ENCODE measurements around the gene YIF1A.
A peak's percentile ranks its signal among the peaks of the same experiment; 100 is the strongest.
"Not testable (repeated sequence)": the region's sequence is repeated elsewhere in the genome, so short reads cannot be mapped to it uniquely, and the experiment has no call there.

YIF1A gene

DNA sequence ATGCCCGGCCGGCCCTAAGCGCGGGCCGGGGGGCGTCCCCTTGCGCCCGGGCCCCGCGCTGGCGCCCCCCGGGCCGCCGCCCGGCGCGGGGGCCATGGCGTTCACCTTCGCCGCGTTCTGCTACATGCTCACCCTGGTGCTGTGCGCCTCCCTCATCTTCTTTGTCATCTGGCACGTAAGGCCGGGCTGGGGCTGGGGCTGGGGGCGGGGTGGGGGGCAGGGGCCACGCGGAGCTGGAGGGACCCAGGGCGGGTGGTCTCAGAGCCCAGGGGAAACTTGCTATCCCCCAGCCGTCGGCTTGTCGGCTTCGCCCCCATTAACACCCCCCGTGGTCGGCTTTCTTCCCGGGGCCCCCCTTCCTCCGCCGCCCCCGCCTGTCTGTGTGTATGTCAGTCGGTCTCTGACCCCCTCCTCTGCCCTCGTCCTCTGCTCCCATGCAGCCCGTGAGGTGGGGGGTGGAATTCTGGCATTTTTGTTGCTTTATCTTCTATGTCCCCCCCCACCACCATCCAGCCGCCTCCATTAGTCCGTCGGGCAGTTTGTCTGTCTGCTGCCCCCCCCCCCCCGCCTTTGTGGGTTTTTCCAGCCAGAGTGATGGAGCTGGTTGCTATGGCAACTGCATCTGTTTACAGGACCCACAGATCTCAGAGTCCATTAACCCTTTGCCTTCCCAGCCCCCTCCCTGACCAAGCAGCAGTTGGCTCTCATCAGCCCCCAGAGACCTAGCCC is 10.4 kb downstream of the YIF1A start:
- H3K4me3 ChIP-seq (ENCODE audit: insufficient read depth, low read depth, low read length, poor library complexity, severe bottlenecking) = no peak overlapping the region
- H3K36me3 ChIP-seq (ENCODE audit: control insufficient read depth, insufficient read depth, low read length) = peaks cover 22% of the 10 kb centered on the region
- H3K27ac ChIP-seq (ENCODE audit: insufficient read depth, low read length, poor library complexity, severe bottlenecking) = no peak overlapping the region
- no peak for DNase-seq
- no peaks in the 10 kb centered on the region for H3K27me3 ChIP-seq (replicated peaks; ENCODE audit: control insufficient read depth, insufficient read depth, low read length, poor library complexity, severe bottlenecking)
- peaks cover 28% of the 10 kb centered on the region for H3K4me1 ChIP-seq (ENCODE audit: control insufficient read depth, insufficient read depth, low read length, poor library complexity, severe bottlenecking)
- no peaks in the 10 kb centered on the region for H3K9me3 ChIP-seq (ENCODE audit: control insufficient read depth, low read length)

DNA sequence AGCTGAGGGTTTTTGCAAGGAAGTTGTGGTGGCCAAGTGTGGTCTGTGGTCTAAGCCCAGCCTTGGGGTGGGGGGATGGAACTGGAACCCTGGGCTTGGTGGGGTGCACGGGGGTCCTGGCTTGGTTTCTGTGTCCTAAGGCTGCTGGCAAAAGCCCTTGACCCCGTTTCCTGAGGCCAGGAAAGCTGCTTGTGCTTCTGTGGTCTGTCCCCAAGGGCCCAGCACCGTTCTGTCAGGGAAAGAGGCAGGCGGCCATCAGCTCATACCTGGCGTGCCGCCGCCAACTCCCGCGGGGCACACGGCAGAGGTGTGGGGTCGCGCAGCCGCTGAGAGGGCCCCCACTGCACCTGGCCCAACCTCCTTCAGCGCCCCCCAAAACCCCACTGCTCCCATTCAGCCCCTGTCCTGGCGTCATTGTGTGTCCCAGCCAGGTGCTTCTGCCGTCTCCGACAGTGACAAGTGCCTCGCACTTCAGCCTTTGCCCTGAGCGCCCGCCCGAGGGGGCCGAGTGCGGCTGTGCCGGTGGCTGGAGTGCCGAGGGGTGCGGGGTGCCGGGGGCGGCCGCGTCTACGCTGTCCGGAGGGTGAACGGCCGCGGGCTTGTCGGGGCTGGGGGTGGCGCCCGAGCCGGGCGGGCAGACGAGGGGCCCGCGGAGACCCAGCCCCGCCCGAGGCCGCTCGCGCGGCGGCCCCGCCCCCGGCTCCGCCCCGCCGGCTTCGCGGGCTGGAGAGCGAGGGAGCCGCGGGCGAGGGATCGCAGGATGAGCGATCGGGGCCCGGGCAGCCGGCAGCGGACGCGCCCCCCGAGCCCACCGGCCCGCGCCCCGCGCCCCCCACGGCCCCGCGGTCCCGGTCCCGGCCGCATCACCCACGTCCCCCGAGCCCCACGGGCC is 11.2 kb downstream of the YIF1A start, which contains the start of gene CNIH2:
CNIH2 (plus strand) TSS at position 705 of the 892 bp plus-strand sequence. CDS start 282 bp downstream, outside the sequence.
- DNase-seq = peak; percentile 27 to 50 (median 35)
- no peaks in the 10 kb centered on the region for H3K9me3 ChIP-seq (ENCODE audit: control insufficient read depth, low read length)
- H3K36me3 ChIP-seq (ENCODE audit: control insufficient read depth, insufficient read depth, low read length) = peaks cover 30% of the 10 kb centered on the region
- peak within 1 kb of the TSS; percentile 42 for H3K4me3 ChIP-seq (ENCODE audit: insufficient read depth, low read depth, low read length, poor library complexity, severe bottlenecking)
- peaks cover 24% of the 10 kb centered on the region for H3K4me1 ChIP-seq (ENCODE audit: control insufficient read depth, insufficient read depth, low read length, poor library complexity, severe bottlenecking)
- no peaks in the 10 kb centered on the region for H3K27me3 ChIP-seq (replicated peaks; ENCODE audit: control insufficient read depth, insufficient read depth, low read length, poor library complexity, severe bottlenecking)
- H3K27ac ChIP-seq (ENCODE audit: insufficient read depth, low read length, poor library complexity, severe bottlenecking) = peak within 1 kb of the TSS; percentile 67

DNA sequence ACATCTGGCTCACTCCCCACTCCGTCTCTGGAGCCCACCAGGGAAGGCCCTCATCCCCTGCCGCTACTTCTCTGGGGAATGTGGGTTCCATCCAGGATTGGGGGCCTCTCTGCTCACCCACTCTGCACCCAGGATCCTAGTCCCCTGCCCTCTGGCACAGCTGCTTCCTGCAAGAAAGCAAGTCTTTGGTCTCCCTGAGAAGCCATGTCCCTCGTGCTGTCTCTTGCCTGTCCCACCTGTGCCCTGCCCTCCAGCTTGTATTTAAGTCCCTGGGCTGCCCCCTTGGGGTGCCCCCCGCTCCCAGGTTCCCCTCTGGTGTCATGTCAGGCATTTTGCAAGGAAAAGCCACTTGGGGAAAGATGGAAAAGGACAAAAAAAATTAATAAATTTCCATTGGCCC is 11.9 kb downstream of the YIF1A start:
- H3K27ac ChIP-seq (ENCODE audit: insufficient read depth, low read length, poor library complexity, severe bottlenecking); H3K4me3 ChIP-seq (ENCODE audit: insufficient read depth, low read depth, low read length, poor library complexity, severe bottlenecking); DNase-seq; H3K9me3 ChIP-seq (ENCODE audit: control insufficient read depth, low read length); H3K27me3 ChIP-seq (replicated peaks; ENCODE audit: control insufficient read depth, insufficient read depth, low read length, poor library complexity, severe bottlenecking): not testable (repeated sequence)
- Histone ChIP-seq H3K4me1 (ENCODE audit: control insufficient read depth, insufficient read depth, low read length, poor library complexity, severe bottlenecking) (peaks cover 19% of the 10 kb centered on the region), H3K36me3 (ENCODE audit: control insufficient read depth, insufficient read depth, low read length) (peaks cover 36% of the 10 kb centered on the region)

DNA sequence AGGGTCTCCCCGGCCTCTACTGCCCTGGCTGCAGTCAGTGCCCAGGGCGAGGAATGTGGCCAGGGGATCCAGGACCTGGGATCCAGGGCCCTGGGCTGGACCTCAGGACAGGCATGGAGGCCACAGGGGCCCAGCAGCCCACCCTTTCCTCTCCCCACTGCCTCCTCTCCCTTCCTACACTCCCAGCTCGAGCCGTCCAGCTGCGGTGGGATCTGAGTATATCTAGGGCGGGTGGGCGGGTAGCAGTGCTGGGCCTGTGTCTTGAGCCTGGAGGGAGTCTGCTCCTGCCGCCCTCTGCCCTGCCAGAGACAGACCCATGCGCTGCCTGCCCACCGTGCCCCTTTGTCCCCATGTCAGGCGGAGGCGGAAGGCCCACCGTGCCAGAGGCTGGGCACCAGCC is 12.3 kb downstream of the YIF1A start:
- H3K9me3 ChIP-seq (ENCODE audit: control insufficient read depth, low read length); H3K27me3 ChIP-seq (replicated peaks; ENCODE audit: control insufficient read depth, insufficient read depth, low read length, poor library complexity, severe bottlenecking); H3K27ac ChIP-seq (ENCODE audit: insufficient read depth, low read length, poor library complexity, severe bottlenecking); DNase-seq; H3K4me3 ChIP-seq (ENCODE audit: insufficient read depth, low read depth, low read length, poor library complexity, severe bottlenecking): not testable (repeated sequence)
- Histone ChIP-seq H3K36me3 (ENCODE audit: control insufficient read depth, insufficient read depth, low read length) (peaks cover 41% of the 10 kb centered on the region), H3K4me1 (ENCODE audit: control insufficient read depth, insufficient read depth, low read length, poor library complexity, severe bottlenecking) (peaks cover 16% of the 10 kb centered on the region)

DNA sequence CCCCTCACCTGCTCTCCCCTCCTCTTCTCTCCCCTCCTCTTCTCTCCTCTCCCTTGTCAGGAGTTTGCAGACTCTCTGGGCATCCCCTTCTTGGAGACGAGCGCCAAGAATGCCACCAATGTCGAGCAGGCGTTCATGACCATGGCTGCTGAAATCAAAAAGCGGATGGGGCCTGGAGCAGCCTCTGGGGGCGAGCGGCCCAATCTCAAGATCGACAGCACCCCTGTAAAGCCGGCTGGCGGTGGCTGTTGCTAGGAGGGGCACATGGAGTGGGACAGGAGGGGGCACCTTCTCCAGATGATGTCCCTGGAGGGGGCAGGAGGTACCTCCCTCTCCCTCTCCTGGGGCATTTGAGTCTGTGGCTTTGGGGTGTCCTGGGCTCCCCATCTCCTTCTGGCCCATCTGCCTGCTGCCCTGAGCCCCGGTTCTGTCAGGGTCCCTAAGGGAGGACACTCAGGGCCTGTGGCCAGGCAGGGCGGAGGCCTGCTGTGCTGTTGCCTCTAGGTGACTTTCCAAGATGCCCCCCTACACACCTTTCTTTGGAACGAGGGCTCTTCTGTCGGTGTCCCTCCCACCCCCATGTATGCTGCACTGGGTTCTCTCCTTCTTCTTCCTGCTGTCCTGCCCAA is 12.8 kb downstream of the YIF1A start:
- Histone ChIP-seq H3K36me3 (ENCODE audit: control insufficient read depth, insufficient read depth, low read length) (peaks cover 41% of the 10 kb centered on the region), H3K27me3 (replicated peaks; ENCODE audit: control insufficient read depth, insufficient read depth, low read length, poor library complexity, severe bottlenecking) (no peaks in the 10 kb centered on the region), H3K4me3 (ENCODE audit: insufficient read depth, low read depth, low read length, poor library complexity, severe bottlenecking) (no peak overlapping the region), H3K27ac (ENCODE audit: insufficient read depth, low read length, poor library complexity, severe bottlenecking) (no peak overlapping the region), H3K4me1 (ENCODE audit: control insufficient read depth, insufficient read depth, low read length, poor library complexity, severe bottlenecking) (peaks cover 16% of the 10 kb centered on the region), H3K9me3 (ENCODE audit: control insufficient read depth, low read length) (no peaks in the 10 kb centered on the region)
- no peak for DNase-seq

DNA sequence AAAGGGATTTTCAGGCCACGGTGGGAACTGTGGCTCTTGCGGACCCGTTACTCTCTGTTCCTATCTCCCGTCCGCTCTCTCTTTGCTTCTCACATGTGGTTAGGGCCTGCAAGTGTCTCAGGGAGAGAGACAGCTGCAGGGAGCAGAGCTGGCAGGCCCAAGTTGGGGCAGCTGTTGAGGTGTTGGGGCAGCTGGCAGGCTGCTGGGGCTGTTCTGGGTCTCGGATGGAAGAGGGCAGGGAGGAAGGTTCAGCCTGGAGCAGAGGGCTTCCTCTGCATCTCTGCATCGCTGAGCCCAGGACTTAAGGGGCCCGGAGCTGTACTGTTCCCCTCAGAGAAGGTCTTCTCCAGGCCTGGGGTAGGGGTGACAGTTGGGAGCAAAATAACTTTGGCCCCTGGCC is 13.5 kb downstream of the YIF1A start:
- H3K36me3 ChIP-seq (ENCODE audit: control insufficient read depth, insufficient read depth, low read length) = peaks cover 41% of the 10 kb centered on the region
- DNase-seq = no peak
- no peak overlapping the region for H3K4me3 ChIP-seq (ENCODE audit: insufficient read depth, low read depth, low read length, poor library complexity, severe bottlenecking)
- H3K4me1 ChIP-seq (ENCODE audit: control insufficient read depth, insufficient read depth, low read length, poor library complexity, severe bottlenecking) = peaks cover 16% of the 10 kb centered on the region
- H3K27me3 ChIP-seq (replicated peaks; ENCODE audit: control insufficient read depth, insufficient read depth, low read length, poor library complexity, severe bottlenecking) = no peaks in the 10 kb centered on the region
- H3K9me3 ChIP-seq (ENCODE audit: control insufficient read depth, low read length) = no peaks in the 10 kb centered on the region
- no peak overlapping the region for H3K27ac ChIP-seq (ENCODE audit: insufficient read depth, low read length, poor library complexity, severe bottlenecking)

DNA sequence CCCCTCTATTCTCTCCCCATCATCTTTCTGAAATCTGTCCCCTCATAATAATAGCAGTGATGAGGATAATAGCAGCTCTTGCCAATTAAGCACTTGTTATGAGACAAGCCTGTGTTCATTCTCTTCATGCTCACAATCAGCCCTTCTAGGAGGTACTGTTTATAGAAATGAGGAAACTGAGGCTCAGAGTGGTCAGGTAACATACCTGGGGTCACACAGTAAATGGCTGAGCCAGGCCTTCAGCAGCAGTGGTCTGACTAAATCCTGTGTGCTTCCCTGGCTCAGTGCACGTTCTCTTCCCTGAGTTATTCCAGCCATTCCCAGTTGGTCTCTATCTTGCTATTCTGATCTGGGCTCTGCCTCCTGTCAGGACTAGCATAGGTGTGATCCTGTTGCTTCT is 14.7 kb downstream of the YIF1A start:
- Histone ChIP-seq H3K27me3 (replicated peaks; ENCODE audit: control insufficient read depth, insufficient read depth, low read length, poor library complexity, severe bottlenecking) (no peaks in the 10 kb centered on the region), H3K36me3 (ENCODE audit: control insufficient read depth, insufficient read depth, low read length) (peaks cover 41% of the 10 kb centered on the region), H3K9me3 (ENCODE audit: control insufficient read depth, low read length) (no peaks in the 10 kb centered on the region), H3K27ac (ENCODE audit: insufficient read depth, low read length, poor library complexity, severe bottlenecking) (no peak overlapping the region), H3K4me1 (ENCODE audit: control insufficient read depth, insufficient read depth, low read length, poor library complexity, severe bottlenecking) (peaks cover 24% of the 10 kb centered on the region), H3K4me3 (ENCODE audit: insufficient read depth, low read depth, low read length, poor library complexity, severe bottlenecking) (no peak overlapping the region)
- DNase-seq = no peak

DNA sequence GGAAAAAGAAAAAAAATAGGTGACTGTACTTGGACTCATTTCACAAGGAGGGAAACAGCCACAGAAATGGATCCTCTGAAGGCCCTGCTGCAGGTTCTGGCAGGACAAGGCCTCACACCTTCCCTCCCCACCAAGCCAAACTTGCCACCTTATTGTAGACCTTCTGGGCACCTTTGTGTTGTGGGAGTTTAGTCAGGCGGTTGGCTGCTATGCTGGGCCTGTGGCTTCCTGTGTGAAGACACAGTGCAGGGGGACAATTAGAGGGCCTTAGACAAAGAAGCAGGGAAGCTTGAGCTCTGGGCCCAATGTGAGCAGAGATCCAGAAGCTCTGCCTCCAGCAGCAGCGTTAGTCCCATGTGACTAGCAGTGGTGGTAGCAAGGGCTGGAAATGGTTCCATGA is 16.3 kb downstream of the YIF1A start:
- Histone ChIP-seq H3K36me3 (ENCODE audit: control insufficient read depth, insufficient read depth, low read length) (peaks cover 41% of the 10 kb centered on the region), H3K27me3 (replicated peaks; ENCODE audit: control insufficient read depth, insufficient read depth, low read length, poor library complexity, severe bottlenecking) (no peaks in the 10 kb centered on the region), H3K4me1 (ENCODE audit: control insufficient read depth, insufficient read depth, low read length, poor library complexity, severe bottlenecking) (peaks cover 18% of the 10 kb centered on the region), H3K9me3 (ENCODE audit: control insufficient read depth, low read length) (no peaks in the 10 kb centered on the region), H3K4me3 (ENCODE audit: insufficient read depth, low read depth, low read length, poor library complexity, severe bottlenecking) (no peak overlapping the region), H3K27ac (ENCODE audit: insufficient read depth, low read length, poor library complexity, severe bottlenecking) (no peak overlapping the region)
- no peak for DNase-seq

DNA sequence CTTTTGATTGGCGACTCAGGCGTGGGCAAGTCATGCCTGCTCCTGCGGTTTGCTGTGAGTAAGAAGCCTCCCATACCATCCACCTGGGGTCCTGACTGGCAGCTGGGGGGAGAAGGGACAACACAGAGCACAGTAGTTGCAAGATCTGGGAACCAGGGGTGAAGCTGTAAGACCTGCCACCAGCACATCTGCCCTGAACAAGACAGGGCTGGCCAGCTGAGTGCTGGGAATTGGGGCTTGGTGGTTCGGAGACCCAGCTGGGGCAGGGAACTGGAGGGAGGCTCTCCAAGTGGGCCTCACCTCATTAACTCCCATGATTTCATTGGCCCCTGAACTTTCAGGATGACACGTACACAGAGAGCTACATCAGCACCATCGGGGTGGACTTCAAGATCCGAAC is 17.1 kb downstream of the YIF1A start:
- peaks cover 20% of the 10 kb centered on the region for H3K4me1 ChIP-seq (ENCODE audit: control insufficient read depth, insufficient read depth, low read length, poor library complexity, severe bottlenecking)
- no peak overlapping the region for H3K4me3 ChIP-seq (ENCODE audit: insufficient read depth, low read depth, low read length, poor library complexity, severe bottlenecking)
- H3K36me3 ChIP-seq (ENCODE audit: control insufficient read depth, insufficient read depth, low read length) = peaks cover 41% of the 10 kb centered on the region
- no peaks in the 10 kb centered on the region for H3K9me3 ChIP-seq (ENCODE audit: control insufficient read depth, low read length)
- H3K27me3 ChIP-seq (replicated peaks; ENCODE audit: control insufficient read depth, insufficient read depth, low read length, poor library complexity, severe bottlenecking) = no peaks in the 10 kb centered on the region
- no peak for DNase-seq
- H3K27ac ChIP-seq (ENCODE audit: insufficient read depth, low read length, poor library complexity, severe bottlenecking) = no peak overlapping the region

All from effector memory CD4-positive, alpha-beta T cell (primary cell).